IPS-18c (cell line): Measurements from ENCODE around the gene GDPD3.

Experiments
- H3K4me3 ChIP-seq: 2 replicates; pipeline ENCODE4 v1.7.0; 2013; ENCODE audit warnings: low read depth, mild to moderate bottlenecking, low read length, moderate library complexity; ENCODE audit not compliant: insufficient read depth
- H3K9me3 ChIP-seq: one replicate; pipeline ENCODE4 v1.6.1; 2013; ENCODE audit warnings: mild to moderate bottlenecking, low read length, moderate library complexity; ENCODE audit not compliant: control insufficient read depth, insufficient read depth

Gene GDPD3

DNA sequence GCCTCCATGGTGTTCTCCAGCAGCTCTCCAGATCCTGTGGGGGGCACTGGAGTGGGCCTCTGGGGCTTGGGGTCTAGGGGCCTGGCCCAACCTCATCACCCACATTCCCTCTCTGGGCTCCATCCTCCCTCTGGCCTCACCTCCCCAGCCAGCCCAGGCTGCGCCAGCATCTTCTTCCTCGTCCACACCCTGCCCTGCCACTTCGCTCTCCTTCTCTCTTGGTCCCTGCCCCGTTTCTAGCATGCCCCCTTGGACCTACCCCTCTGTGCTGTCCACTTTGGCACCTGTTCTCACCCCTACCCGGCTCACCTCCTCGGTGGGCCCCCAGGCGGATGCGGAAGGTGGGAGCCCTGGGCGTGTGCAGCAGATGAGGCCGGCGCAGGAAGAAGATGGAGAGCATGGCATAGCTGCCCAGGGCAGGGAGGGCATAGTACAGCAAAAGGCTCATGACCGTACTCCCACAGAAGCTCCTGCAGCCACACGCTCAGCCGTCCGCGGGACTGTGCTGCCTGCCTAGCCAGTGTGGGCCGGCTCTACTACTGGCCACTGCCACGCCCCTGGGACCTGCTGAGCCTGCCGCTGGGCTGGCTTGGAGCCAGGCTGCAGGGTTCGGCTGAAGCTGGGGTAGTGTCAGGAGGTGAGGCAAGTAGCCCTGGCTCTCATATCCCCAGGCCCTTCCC lies at the start of gene GDPD3:
GDPD3 (minus strand) TSS at position 507 of the 680 bp plus-strand sequence; CDS start at position 448, 59 bp downstream.
- Histone ChIP-seq H3K9me3 (no peaks in the 10 kb centered on the region), H3K4me3 (no peak within 1 kb of the TSS; the same call in 1 of the 2 replicates)

- Histone ChIP-seq H3K9me3 (peaks cover 2% of the 10 kb centered on the region), H3K4me3 (no peak overlapping the region)
These were observed 43.9 kb upstream of the GDPD3 start for GRCh38 chr16:30157214-30157613.

- peaks cover 2% of the 10 kb centered on the region for H3K9me3 ChIP-seq
- no peak overlapping the region for H3K4me3 ChIP-seq
These were observed 41.9 kb upstream of the GDPD3 start for GRCh38 chr16:30155188-30155587.

DNA sequence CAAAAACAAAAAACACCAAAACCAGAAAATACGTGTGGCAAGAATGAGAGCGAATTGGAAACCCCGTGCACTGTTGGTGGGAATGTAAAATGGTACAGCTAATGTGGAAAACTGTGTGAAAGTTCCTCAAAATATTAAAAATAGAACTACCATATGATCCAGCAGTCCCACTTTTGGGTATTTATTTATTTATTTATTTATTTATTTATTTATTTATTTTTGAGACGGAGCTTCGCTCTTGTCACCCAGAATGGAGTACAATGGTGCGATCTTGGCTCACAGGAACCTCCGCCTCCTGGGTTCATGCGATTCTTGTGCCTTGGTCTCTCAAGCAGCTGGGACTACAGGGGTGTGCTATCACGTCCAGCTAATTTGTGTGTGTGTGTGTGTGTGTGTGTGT lies 39.2 kb upstream of the GDPD3 start:
- no peak overlapping the region for H3K4me3 ChIP-seq
- H3K9me3 ChIP-seq = peaks cover 2% of the 10 kb centered on the region

DNA sequence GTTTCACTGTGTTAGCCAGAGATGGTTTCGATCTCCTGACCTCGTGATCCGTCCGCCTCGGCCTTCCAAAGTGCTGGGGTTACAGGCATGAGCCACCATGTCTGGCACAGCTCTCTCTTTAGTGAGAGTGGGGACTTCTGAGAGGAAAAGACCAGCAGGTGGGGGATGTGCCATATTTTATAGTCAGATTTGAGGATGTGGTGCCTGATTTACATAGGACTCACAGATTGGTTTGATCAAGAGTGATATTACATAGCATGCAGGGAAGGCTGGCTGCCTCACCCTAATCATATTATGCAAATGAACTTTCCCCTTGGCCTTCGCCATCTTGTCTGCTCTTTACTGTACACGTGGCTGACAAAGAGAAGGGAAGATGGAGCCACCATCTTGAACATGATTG lies 37.8 kb upstream of the GDPD3 start:
- H3K4me3 ChIP-seq = no peak overlapping the region
- H3K9me3 ChIP-seq = peaks cover 2% of the 10 kb centered on the region

- Histone ChIP-seq H3K4me3 (no peak overlapping the region), H3K9me3 (peaks cover 2% of the 10 kb centered on the region)
These were observed 36.1 kb upstream of the GDPD3 start for GRCh38 chr16:30149250-30149930.

- H3K9me3 ChIP-seq = no peaks in the 10 kb centered on the region
- no peak overlapping the region for H3K4me3 ChIP-seq
These were observed 34.6 kb upstream of the GDPD3 start for GRCh38 chr16:30147843-30148510.

- Histone ChIP-seq H3K9me3 (no peaks in the 10 kb centered on the region), H3K4me3 (no peak overlapping the region)
These were observed 32.3 kb upstream of the GDPD3 start for GRCh38 chr16:30145657-30146056.

GRCh38 chr16:30144917-30145316 lies 31.6 kb upstream of the GDPD3 start:
- Histone ChIP-seq H3K4me3 (no peak overlapping the region), H3K9me3 (no peaks in the 10 kb centered on the region)

GRCh38 chr16:30144017-30144416 lies 30.7 kb upstream of the GDPD3 start:
- Histone ChIP-seq H3K4me3 (no peak overlapping the region), H3K9me3 (no peaks in the 10 kb centered on the region)

DNA sequence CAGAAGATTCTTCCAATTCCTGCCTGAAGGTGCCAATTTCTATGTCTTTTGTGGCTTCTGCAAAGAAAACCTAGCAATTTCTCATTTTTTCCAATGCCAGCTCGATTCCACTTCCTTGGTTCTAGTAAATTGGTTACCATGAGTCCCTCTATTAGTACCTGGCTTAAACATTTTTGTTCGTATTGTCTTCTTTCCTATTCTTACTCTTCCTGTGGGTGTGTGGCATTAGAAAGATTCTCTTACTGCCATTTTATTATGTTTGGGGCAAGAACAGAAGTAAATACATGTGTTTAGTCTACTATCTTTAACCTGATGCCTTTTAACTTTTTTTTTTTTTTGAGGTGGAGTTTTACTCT lies 30.0 kb upstream of the GDPD3 start:
- H3K9me3 ChIP-seq = peaks cover 2% of the 10 kb centered on the region
- no peak overlapping the region for H3K4me3 ChIP-seq

DNA sequence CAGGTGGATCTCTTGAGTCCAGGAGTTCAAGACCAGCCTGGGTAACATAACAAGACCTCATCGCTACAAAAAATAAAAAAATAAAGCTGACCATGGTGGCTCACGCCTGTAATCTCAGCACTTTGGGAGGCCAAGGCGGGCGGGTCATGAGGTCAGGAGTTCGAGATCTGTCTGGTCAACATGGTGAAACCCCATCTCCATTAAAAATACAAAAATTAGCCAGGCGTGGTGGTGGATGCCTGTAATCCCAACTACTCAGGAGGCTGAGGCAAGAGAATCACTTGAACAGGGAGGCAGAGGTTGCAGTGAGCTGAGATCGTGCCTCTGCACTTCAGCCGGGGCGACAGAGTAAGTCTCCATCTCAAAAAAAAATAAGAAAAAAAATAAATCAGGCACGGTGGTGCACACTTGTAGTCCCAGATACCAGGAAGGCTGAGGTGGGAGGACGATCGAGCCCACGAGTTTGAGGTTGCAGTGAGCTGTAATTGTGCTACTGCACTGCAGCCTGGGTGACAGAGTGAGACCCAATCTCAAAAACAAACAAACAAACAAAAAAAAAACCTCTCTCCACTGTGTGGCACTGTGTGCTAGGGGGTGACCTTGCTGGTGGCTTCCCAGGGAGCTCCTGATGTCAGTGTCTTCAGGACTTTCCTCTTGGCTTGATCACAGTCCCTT lies 29.5 kb upstream of the GDPD3 start:
- H3K9me3 ChIP-seq = peaks cover 2% of the 10 kb centered on the region
- H3K4me3 ChIP-seq = no peak overlapping the region

GRCh38 chr16:30141750-30142149 lies 28.4 kb upstream of the GDPD3 start:
- Histone ChIP-seq H3K9me3 (peaks cover 2% of the 10 kb centered on the region), H3K4me3 (no peak overlapping the region)

- no peak overlapping the region for H3K4me3 ChIP-seq
- peaks cover 2% of the 10 kb centered on the region for H3K9me3 ChIP-seq
These were observed 26.5 kb upstream of the GDPD3 start for GRCh38 chr16:30139583-30140481.

DNA sequence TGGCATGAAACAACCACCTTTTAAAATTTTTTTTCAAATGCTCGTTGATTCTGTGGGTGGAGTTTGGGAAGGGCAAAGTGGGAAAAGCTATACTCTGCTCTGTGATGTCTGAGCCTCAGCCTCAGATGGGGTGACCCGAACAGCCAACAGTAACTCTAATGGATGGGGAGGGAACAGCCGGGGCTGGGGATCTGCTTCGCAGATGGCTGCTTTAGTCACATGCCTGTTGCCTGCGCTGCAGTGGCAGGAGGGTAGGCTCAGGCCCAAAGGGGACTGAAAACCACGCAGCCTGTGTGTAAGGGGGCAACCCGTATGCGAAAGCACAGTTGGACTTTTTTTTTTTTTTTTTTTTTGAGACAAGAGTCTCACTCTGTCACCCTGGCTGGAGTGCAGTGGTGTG lies 24.6 kb upstream of the GDPD3 start:
- H3K4me3 ChIP-seq = no peak overlapping the region

DNA sequence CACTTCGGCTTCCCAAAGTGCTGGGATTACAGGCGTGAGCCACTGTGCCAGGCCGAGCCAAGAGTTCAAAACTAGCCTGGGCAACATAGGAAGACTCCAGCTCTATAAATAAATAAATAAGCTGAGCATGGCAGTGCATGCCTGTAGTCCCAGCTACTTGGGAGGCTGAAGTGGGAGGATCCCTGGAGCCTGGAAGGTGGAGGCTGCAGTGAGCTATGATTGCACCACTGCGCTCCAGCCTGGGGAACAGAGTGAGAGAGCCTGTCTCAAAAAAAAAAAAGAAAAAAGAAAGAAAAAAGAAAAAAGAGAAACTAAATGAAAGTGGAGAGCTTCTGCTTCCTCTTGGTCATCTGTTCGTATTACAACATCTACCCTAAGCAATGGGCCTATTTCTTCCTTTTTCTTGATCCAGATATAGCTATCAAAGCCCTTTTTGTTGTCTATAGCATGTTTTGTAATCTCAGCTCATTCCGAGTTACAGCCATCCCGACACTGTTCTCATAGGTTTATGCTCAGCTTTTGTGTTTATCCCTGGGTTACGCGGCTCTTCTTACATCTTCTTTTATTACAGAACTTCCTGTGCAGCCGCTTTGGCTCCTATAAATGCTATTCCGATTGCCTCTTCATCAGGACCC lies 23.8 kb upstream of the GDPD3 start:
- Histone ChIP-seq H3K9me3 (peaks cover 2% of the 10 kb centered on the region), H3K4me3 (no peak overlapping the region)

More for the DNA sequence above, 24.6 kb upstream of the GDPD3 start:
- H3K9me3 ChIP-seq = peaks cover 2% of the 10 kb centered on the region
